K562 (cell line): ENCODE results near the gene ZSWIM8. TPM values are rescaled to one million over a fixed set of nuclear protein-coding genes. Genes with fewer than 3 reads are reported as not detected.

Experiments used
- ATAC-seq: fragments of 200-7000 bp; cut with Tn5 transposase; 3 replicates; pipeline ENCODE4 v1.9.1; 2020; ENCODE audit warnings: moderate library complexity
- BruUV-seq: library from RNA; stranded (reverse); fragments of 400-500 nt; replicated peaks from 2 replicates; lab custom pipeline; 2021; lab: Mats Ljungman, UMichigan
- CTCF ChIA-PET: fragments of 300-600 bp; formaldehyde crosslinking; extraction: SDS; loops from one replicate; lab custom pipeline; 2021; ENCODE audit warnings: low intra/inter-chr PET ratio; lab: Yijun Ruan, JAX
- POLR2A ChIA-PET: fragments of 300-600, 350-650 bp; sonication (Branson Sonifier 250); formaldehyde crosslinking; extraction: SDS; loops from one replicate; lab custom pipeline; 2021; ENCODE audit warnings: antibody characterized with exemption, inconsistent platforms; lab: Yijun Ruan, JAX
- DNase-seq, 4 experiments: peaks; one replicate each; pipeline versions ENCODE4 v3.0.0 to v3.0.0-alpha.2; 2011 to 2018; ENCODE audit warnings: low spot score in 3 of 4, mixed read lengths in 3 of 4; ENCODE audit errors: extremely low read depth in 1 of 4
- FAIRE-seq: peaks from 2 replicates; lab custom pipeline; 2011; peaks lifted over from hg19 to GRCh38; lab: Jason Lieb, UNC
- H2AFZ ChIP-seq: 2 replicates; pipeline ENCODE4 v1.6.0; 2011; ENCODE audit warnings: low read depth, low read length, control low read depth, inconsistent platforms
- H3K27ac ChIP-seq: fragments of 200-600 bp; 3 replicates; pipeline ENCODE4 v1.8.0; 2011; ENCODE audit warnings: low read depth, mild to moderate bottlenecking, control low read depth, inconsistent platforms, low read length, moderate library complexity, mixed read lengths; ENCODE audit errors: extremely low read depth
- H3K27me3 ChIP-seq, 2 experiments: fragments of 300-600 bp in 1 of 2; 2 replicates in 1 of 2; 3 replicates in 1 of 2; pipeline versions ENCODE4 v1.6.0 to v1.8.0; 2011; ENCODE audit warnings: inconsistent platforms in 2 of 2, low read length in 2 of 2, mild to moderate bottlenecking in 1 of 2, mixed read lengths in 1 of 2, moderate library complexity in 1 of 2; ENCODE audit not compliant: control insufficient read depth in 2 of 2, insufficient read depth in 2 of 2
- H3K36me3 ChIP-seq: fragments of 300-600 bp; 3 replicates; pipeline ENCODE4 v1.8.0; 2011; ENCODE audit warnings: mild to moderate bottlenecking, low read length, inconsistent platforms; ENCODE audit not compliant: control insufficient read depth, insufficient read depth
- H3K4me1 ChIP-seq, 2 experiments: fragments of 200-600 bp in 1 of 2; replicated peaks in 1 of 2; 2 replicates in 1 of 2; 3 replicates in 1 of 2; pipeline versions ENCODE4 v1.5.1 to v1.8.0; 2011; ENCODE audit warnings: inconsistent platforms in 2 of 2, low read length in 2 of 2, mild to moderate bottlenecking in 1 of 2, mixed read lengths in 1 of 2, moderate library complexity in 1 of 2; ENCODE audit not compliant: control insufficient read depth in 2 of 2, insufficient read depth in 2 of 2
- H3K4me2 ChIP-seq: 2 replicates; pipeline ENCODE4 v1.6.1; 2011; ENCODE audit warnings: low read length, control low read depth, inconsistent platforms, mixed read lengths; ENCODE audit not compliant: insufficient read depth
- H3K4me3 ChIP-seq: fragments of 200-600 bp; sonication (generic), shearing (Covaris generic); 2 replicates; pipeline ENCODE4 v1.5.1; 2016; ENCODE audit warnings: control low read depth, inconsistent platforms
- H3K79me2 ChIP-seq: fragments of 200-600 bp; 3 replicates; pipeline ENCODE4 v1.8.0; 2011; ENCODE audit warnings: low read length, inconsistent platforms; ENCODE audit not compliant: control insufficient read depth, insufficient read depth
- H3K9ac ChIP-seq, 2 experiments: 2 replicates each; pipeline versions ENCODE4 v1.6.0 to v1.6.1; 2011; ENCODE audit warnings: low read depth in 2 of 2, low read length in 2 of 2, control low read depth in 1 of 2, inconsistent platforms in 1 of 2, mild to moderate bottlenecking in 1 of 2, mixed read lengths in 1 of 2; ENCODE audit not compliant: insufficient read depth in 1 of 2
- H3K9me1 ChIP-seq: one replicate; pipeline ENCODE4 v1.6.0; 2011; ENCODE audit warnings: inconsistent platforms, mild to moderate bottlenecking, low read length, moderate library complexity; ENCODE audit not compliant: control insufficient read depth, insufficient read depth
- H3K9me3 ChIP-seq: replicated peaks from 2 replicates; pipeline ENCODE4 v1.5.1; 2011; ENCODE audit warnings: low read depth, low read length, inconsistent platforms; ENCODE audit not compliant: control insufficient read depth, insufficient read depth
- H4K20me1 ChIP-seq: replicated peaks from 2 replicates; pipeline ENCODE4 v1.6.1; 2011; ENCODE audit warnings: low read length, inconsistent platforms, mixed read lengths; ENCODE audit not compliant: control insufficient read depth, insufficient read depth
- BHLHE40 ChIP-seq: IDR thresholded peaks from 2 replicates; pipeline ENCODE4 v1.6.1; 2011; ENCODE audit warnings: low read length, improper control_type of control experiment
- CTCFL ChIP-seq: IDR thresholded peaks from 2 replicates; pipeline ENCODE4 v1.6.1; 2011; ENCODE audit warnings: borderline replicate concordance, low read depth, mild to moderate bottlenecking, moderate library complexity, low read length; ENCODE audit not compliant: insufficient read depth, poor library complexity, severe bottlenecking
- MXI1 ChIP-seq: IDR thresholded peaks from 2 replicates; pipeline ENCODE4 v1.6.1; 2011; ENCODE audit warnings: low read depth, mild to moderate bottlenecking, improper control_type of control experiment, low read length
- POLR2AphosphoS2 ChIP-seq: IDR thresholded peaks from 2 replicates; pipeline ENCODE4 v1.6.1; 2012; ENCODE audit warnings: low read length, improper control_type of control experiment
- PTTG1 ChIP-seq: fragments of 450-650 bp; IDR thresholded peaks from 2 replicates; pipeline ENCODE4 v1.6.1; 2016; ENCODE audit warnings: low read depth, mild to moderate bottlenecking, missing genetic modification characterization, missing compliant biosample characterization
- SPI1 ChIP-seq: IDR thresholded peaks from 2 replicates; pipeline ENCODE4 v1.6.1; 2011; ENCODE audit warnings: low read depth, low read length, control low read depth, borderline replicate concordance
- TAF9B ChIP-seq: fragments of 450-650 bp; IDR thresholded peaks from 2 replicates; pipeline ENCODE4 v1.6.1; 2018; ENCODE audit warnings: mild to moderate bottlenecking; ENCODE audit not compliant: partially characterized antibody
- ZBTB43 ChIP-seq: sonication (generic); formaldehyde crosslinking; IDR thresholded peaks from 2 replicates; pipeline ENCODE4 v1.8.0; 2023; ENCODE audit warnings: mild to moderate bottlenecking, missing genetic modification reagents
- ZHX1 ChIP-seq: fragments of 150-350 bp; conservative IDR thresholded peaks from 2 replicates; pipeline ENCODE4 v1.6.1; 2014; ENCODE audit warnings: low read length
- ZNF354B ChIP-seq: fragments of 250-450 bp; sonication (Bioruptor Pico); IDR thresholded peaks from 2 replicates; pipeline ENCODE4 v1.4.0; 2020
- WGBS: fragments of 100-300 bp; shearing (Covaris generic); methylation state at CpG from one replicate; pipeline ENCODE4 v1.1.6; 2016; ENCODE audit warnings: low coverage, mixed read lengths; ENCODE audit not compliant: insufficient coverage; ENCODE audit errors: missing lambda C conversion rate; 5-methylcytosine and 5-hydroxymethylcytosine counted together
- in situ Hi-C: fragments of 300-500 bp; cut with MboI; formaldehyde crosslinking; loops from 4 replicates; pipeline ENCODE4 v1.15.0; 2018; ENCODE audit warnings: inconsistent platforms, mixed read lengths
- intact Hi-C: fragments of 100-400 bp; cut with micrococcal nuclease; formaldehyde crosslinking; loops from 2 replicates; pipeline ENCODE4 v1.14.2; 2022
- polyA plus RNA-seq, 8 experiments: library from polyadenylated mRNA; depleted of rRNA in 4 of 8; stranded (reverse) in 5 of 8; unstranded in 3 of 8; fragments of >200 nt; fragmentation: Nextera tagmentation in 2 of 8; fragmentation: Illumina TruSeq in 1 of 8; extraction: Ambion mirVana in 2 of 8; extraction: Trizol in 1 of 8; gene quantifications; 2 replicates each; pipeline versions ENCODE4 v1.2.1 to v1.2.3, GENCODE V29; 2011 to 2014; ENCODE audit warnings: inconsistent platforms in 1 of 8, missing spikeins in 1 of 8
- total RNA-seq, 7 experiments: library from RNA; depleted of rRNA in 6 of 7; stranded (reverse); fragments of >200 nt in 6 of 7; fragmentation: Illumina TruSeq in 2 of 7; extraction: Trizol in 2 of 7; gene quantifications; 2 replicates each; pipeline versions ENCODE4 v1.2.1 to v1.2.3, GENCODE V29; 2011 to 2021; ENCODE audit warnings: low replicate concordance in 1 of 7
- TF ChIP-seq, protein P1 (sequence below): fragments of 250-450 bp; sonication (Bioruptor Pico); IDR thresholded peaks from 2 replicates; pipeline ENCODE4 v1.4.0; 2020; ENCODE audit warnings: mild to moderate bottlenecking, moderate library complexity

The ZSWIM8 gene
- total and polyA plus RNA-seq, 9 of the 15 experiments (the other 6 are each of a cell fraction or from before 2014, with no cell fraction given): 5.6 to 47.8 (median 26.7) TPM

DNA sequence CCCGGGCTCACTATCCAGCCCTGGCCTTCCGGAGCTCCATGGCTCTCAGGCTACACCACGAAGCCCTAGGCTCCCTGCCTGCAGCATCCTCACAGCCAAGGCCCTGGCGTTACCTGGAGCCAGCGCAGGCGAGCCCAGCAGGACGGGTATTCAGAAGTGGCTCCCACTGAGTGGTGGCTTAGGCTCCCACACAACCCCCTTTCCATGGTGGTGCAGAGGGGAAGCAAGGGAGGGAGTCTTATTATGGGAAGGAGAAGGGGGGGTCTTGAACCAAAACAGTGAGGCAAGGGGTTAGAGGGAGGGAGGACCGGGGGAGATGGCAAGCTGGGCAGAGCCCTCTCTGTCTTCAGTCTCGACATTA lies 55.6 kb downstream of the ZSWIM8 start:
- no peak overlapping the region for H3K4me2 ChIP-seq
- no peak for DNase-seq
- 0 out of 4 replicates have a peak overlapping the region, but pooled peaks of 1 of the 2 experiments have one; percentile 39 for H3K9ac ChIP-seq
- ATAC-seq: no peak
- CTCF ChIA-PET: no interaction called here
- H3K9me1 ChIP-seq: no peaks in the 10 kb centered on the region
- no TSS peak for BruUV-seq
- no peaks in the 10 kb centered on the region for H3K27me3 ChIP-seq
- H4K20me1 ChIP-seq: 0 out of 2 replicates have a peak, but pooled peaks cover under 1% of the 10 kb centered on the region
- no peak for FAIRE-seq
- no peak overlapping the region for H3K27ac ChIP-seq
- H3K79me2 ChIP-seq: no peaks in the 10 kb centered on the region
- POLR2A ChIA-PET: interaction anchor here (0.9 to 1.1 kb wide), 3 partner anchors 10 to 23 kb away, joined by 4 to 5 read pairs (median 4); no protein-coding TSS in a partner anchor
- H3K4me3 ChIP-seq: no peak overlapping the region
- H3K4me1 ChIP-seq: peaks cover 0 to 10% of the 10 kb centered on the region in 2 experiments; a peak in 1 of 5 replicates
- no peak overlapping the region for H2AFZ ChIP-seq
- peaks cover 62% of the 10 kb centered on the region; the same call in 2 of the 3 replicates for H3K36me3 ChIP-seq
- intact Hi-C loops (no loop called here), in situ Hi-C loops (loop anchor here (5.0 to 10.0 kb wide), 2 partner anchors 96 to 1244 kb away; no protein-coding TSS in a partner anchor)
- no peaks in the 10 kb centered on the region for H3K9me3 ChIP-seq
- 87% methylated on average over 8 of the region's 9 CpGs for WGBS
- TF ChIP-seq TAF9B: no peak
- TF ChIP-seq PTTG1: no peak
- TF ChIP-seq ZHX1: no peak
- no peak for TF ChIP-seq ZBTB43 (CRISPR knock-in tag)
- no peak for TF ChIP-seq MXI1
- no peak for TF ChIP-seq BHLHE40
- TF ChIP-seq SPI1: no peak
- TF ChIP-seq, protein P1, sequence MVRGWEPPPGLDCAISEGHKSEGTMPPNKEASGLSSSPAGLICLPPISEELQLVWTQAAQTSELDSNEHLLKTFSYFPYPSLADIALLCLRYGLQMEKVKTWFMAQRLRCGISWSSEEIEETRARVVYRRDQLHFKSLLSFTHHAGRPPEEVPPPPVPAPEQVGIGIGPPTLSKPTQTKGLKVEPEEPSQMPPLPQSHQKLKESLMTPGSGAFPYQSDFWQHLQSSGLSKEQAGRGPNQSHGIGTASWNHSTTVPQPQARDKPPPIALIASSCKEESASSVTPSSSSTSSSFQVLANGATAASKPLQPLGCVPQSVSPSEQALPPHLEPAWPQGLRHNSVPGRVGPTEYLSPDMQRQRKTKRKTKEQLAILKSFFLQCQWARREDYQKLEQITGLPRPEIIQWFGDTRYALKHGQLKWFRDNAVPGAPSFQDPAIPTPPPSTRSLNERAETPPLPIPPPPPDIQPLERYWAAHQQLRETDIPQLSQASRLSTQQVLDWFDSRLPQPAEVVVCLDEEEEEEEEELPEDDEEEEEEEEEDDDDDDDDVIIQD (CRISPR knock-in tag): no peak
- TF ChIP-seq CTCFL: no peak
- TF ChIP-seq ZNF354B (CRISPR knock-in tag): no peak
- TF ChIP-seq POLR2AphosphoS2: no peak
